ENCODE data around the gene MEDAG. TPM values are rescaled to one million over a fixed set of nuclear protein-coding genes. Genes with fewer than 3 reads are reported as not detected.

MEDAG gene
- polyA plus RNA-seq, 1 of the 3 experiments (the other 2 are of a cell fraction): not detected

- H3K9me3 ChIP-seq: no peaks in the 10 kb centered on the region
- H3K36me3 ChIP-seq (replicated peaks in 1 of 2; ENCODE audit: control insufficient read depth in 1 of 2, insufficient read depth in 2 of 2, low read length in 1 of 2): no peaks in the 10 kb centered on the region
- POLR2A ChIA-PET: no interaction called here
- no peaks in the 10 kb centered on the region for H3K79me2 ChIP-seq (ENCODE audit: insufficient read depth)
- H3K9ac ChIP-seq: no peak overlapping the region
- no peaks in the 10 kb centered on the region for H3K27me3 ChIP-seq (ENCODE audit: insufficient read depth)
- H3K27ac ChIP-seq (ENCODE audit: low read depth in 2 of 2, low read length in 1 of 2): no peak overlapping the region
- H3K4me1 ChIP-seq (ENCODE audit: control insufficient read depth in 1 of 2, insufficient read depth in 2 of 2, low read depth in 1 of 2, low read length in 1 of 2): peaks cover 0 to 14% of the 10 kb centered on the region in 2 experiments; a peak in 1 of 4 replicates
- H3K4me3 ChIP-seq (ENCODE audit: low read depth in 2 of 2, low read length in 1 of 2): no peak overlapping the region
- H2AFZ ChIP-seq (ENCODE audit: low read depth): no peak overlapping the region
- H3F3A ChIP-seq (replicated peaks; ENCODE audit: insufficient read depth): no peaks in the 10 kb centered on the region
- CTCF ChIA-PET: interaction anchor here (0.9 to 2.7 kb wide), 3 partner anchors 8 to 76 kb away, joined by 3 to 22 read pairs (median 5); no protein-coding TSS in a partner anchor
- 70% methylated on average over 2 of the region's 2 CpGs for WGBS (ENCODE audit: low lambda C conversion rate)
- H4K20me1 ChIP-seq (ENCODE audit: insufficient read depth): no peaks in the 10 kb centered on the region
- no peak for TF ChIP-seq MXI1 (IDR thresholded peaks at IDR 0.05; ENCODE audit: low read depth, low read length)
- no peak for TF ChIP-seq EZH2phosphoT487 (IDR thresholded peaks at IDR 0.05; ENCODE audit: borderline replicate concordance, low read depth)
- no peak for TF ChIP-seq GATA2 (CRISPR knock-in tag; IDR thresholded peaks at IDR 0.05)
- no peak for TF ChIP-seq TAF1 (IDR thresholded peaks at IDR 0.05; ENCODE audit: borderline replicate concordance, low read depth, low read length)
- TF ChIP-seq IRF3 (IDR thresholded peaks at IDR 0.05; ENCODE audit: low read depth, low read length): no peak
- no peaks in the 10 kb centered on the region for H3K9me2 ChIP-seq
- no peak for DNase-seq
- H3K4me2 ChIP-seq: no peak overlapping the region
Observed at GRCh38 chr13:30968846-30969245, 62.8 kb downstream of the MEDAG start.

DNA sequence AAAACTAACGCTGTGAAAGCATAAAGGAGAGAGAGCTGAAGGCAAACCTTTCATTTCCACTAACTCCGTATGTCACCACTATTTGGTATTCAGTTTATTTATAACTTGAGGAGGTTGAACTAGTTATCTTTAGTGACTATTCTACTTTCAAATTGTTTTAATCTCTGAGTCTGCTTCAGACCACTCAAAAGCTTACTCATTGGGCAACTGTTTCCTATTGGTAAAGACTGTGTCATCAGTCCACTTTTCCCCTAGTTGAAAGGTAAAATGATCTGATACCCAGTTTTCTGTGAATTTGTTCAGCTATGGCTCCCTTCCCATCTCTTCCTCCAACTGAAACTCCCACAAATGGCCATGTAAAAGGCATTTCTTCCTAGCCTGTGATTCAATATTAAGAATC, 65.5 kb downstream of the MEDAG start:
- DNase-seq: no peak
- WGBS (ENCODE audit: low lambda C conversion rate): 42% methylated on average over 2 of the region's 2 CpGs

More for the DNA sequence above, 65.5 kb downstream of the MEDAG start:
- Histone ChIP-seq H2AFZ (ENCODE audit: low read depth) (no peak overlapping the region), H3K4me3 (ENCODE audit: low read depth in 2 of 2, low read length in 1 of 2) (no peak overlapping the region), H3K9me3 (no peaks in the 10 kb centered on the region), H3K36me3 (replicated peaks in 1 of 2; ENCODE audit: control insufficient read depth in 1 of 2, insufficient read depth in 2 of 2, low read length in 1 of 2) (no peaks in the 10 kb centered on the region), H3K27me3 (ENCODE audit: insufficient read depth) (no peaks in the 10 kb centered on the region), H3K9me2 (no peaks in the 10 kb centered on the region), H3K9ac (no peak overlapping the region), H3F3A (replicated peaks; ENCODE audit: insufficient read depth) (no peaks in the 10 kb centered on the region), H3K27ac (ENCODE audit: low read depth in 2 of 2, low read length in 1 of 2) (0 out of 4 replicates have a peak overlapping the region, but pooled peaks of 1 of the 2 experiments have one; percentile 6), H3K79me2 (ENCODE audit: insufficient read depth) (no peaks in the 10 kb centered on the region), H3K4me1 (ENCODE audit: control insufficient read depth in 1 of 2, insufficient read depth in 2 of 2, low read depth in 1 of 2, low read length in 1 of 2) (peaks cover 0 to 14% of the 10 kb centered on the region in 2 experiments; a peak in 1 of 4 replicates), H4K20me1 (ENCODE audit: insufficient read depth) (no peaks in the 10 kb centered on the region), H3K4me2 (peak overlapping the region; percentile 1; the same call in 1 of the 2 replicates)
- TF ChIP-seq EP300 (IDR thresholded peaks at IDR 0.05; ENCODE audit: borderline replicate concordance in 1 of 2, low read depth in 1 of 2, low read length in 1 of 2): no peak
- TF ChIP-seq MAX (IDR thresholded peaks at IDR 0.05; ENCODE audit: low read depth): no peak
- TF ChIP-seq GATA2 (CRISPR knock-in tag; IDR thresholded peaks at IDR 0.05): no peak
- no peak for TF ChIP-seq TEAD4 (IDR thresholded peaks at IDR 0.05; ENCODE audit: borderline replicate concordance, insufficient read depth)
- no peak for TF ChIP-seq RAD21 (IDR thresholded peaks at IDR 0.05; ENCODE audit: low read length)
- no peak for TF ChIP-seq IRF3 (IDR thresholded peaks at IDR 0.05; ENCODE audit: low read depth, low read length)
- TF ChIP-seq POLR2AphosphoS5 (IDR thresholded peaks at IDR 0.05; ENCODE audit: low read depth, low read length): no peak
- no peak for TF ChIP-seq SMC3 (IDR thresholded peaks at IDR 0.05; ENCODE audit: low read depth, low read length)
- TF ChIP-seq, protein P1, sequence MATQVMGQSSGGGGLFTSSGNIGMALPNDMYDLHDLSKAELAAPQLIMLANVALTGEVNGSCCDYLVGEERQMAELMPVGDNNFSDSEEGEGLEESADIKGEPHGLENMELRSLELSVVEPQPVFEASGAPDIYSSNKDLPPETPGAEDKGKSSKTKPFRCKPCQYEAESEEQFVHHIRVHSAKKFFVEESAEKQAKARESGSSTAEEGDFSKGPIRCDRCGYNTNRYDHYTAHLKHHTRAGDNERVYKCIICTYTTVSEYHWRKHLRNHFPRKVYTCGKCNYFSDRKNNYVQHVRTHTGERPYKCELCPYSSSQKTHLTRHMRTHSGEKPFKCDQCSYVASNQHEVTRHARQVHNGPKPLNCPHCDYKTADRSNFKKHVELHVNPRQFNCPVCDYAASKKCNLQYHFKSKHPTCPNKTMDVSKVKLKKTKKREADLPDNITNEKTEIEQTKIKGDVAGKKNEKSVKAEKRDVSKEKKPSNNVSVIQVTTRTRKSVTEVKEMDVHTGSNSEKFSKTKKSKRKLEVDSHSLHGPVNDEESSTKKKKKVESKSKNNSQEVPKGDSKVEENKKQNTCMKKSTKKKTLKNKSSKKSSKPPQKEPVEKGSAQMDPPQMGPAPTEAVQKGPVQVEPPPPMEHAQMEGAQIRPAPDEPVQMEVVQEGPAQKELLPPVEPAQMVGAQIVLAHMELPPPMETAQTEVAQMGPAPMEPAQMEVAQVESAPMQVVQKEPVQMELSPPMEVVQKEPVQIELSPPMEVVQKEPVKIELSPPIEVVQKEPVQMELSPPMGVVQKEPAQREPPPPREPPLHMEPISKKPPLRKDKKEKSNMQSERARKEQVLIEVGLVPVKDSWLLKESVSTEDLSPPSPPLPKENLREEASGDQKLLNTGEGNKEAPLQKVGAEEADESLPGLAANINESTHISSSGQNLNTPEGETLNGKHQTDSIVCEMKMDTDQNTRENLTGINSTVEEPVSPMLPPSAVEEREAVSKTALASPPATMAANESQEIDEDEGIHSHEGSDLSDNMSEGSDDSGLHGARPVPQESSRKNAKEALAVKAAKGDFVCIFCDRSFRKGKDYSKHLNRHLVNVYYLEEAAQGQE (IDR thresholded peaks at IDR 0.05; ENCODE audit: low read depth, low read length): no peak
- no peak for TF ChIP-seq USF1 (IDR thresholded peaks at IDR 0.05; ENCODE audit: borderline replicate concordance, low read depth)
- TF ChIP-seq MXI1 (IDR thresholded peaks at IDR 0.05; ENCODE audit: low read depth, low read length): no peak
- TF ChIP-seq FOXM1 (IDR thresholded peaks at IDR 0.05; ENCODE audit: low read depth): no peak
- no peak for TF ChIP-seq GABPA (IDR thresholded peaks at IDR 0.05; ENCODE audit: low read depth)
- TF ChIP-seq, protein P2, sequence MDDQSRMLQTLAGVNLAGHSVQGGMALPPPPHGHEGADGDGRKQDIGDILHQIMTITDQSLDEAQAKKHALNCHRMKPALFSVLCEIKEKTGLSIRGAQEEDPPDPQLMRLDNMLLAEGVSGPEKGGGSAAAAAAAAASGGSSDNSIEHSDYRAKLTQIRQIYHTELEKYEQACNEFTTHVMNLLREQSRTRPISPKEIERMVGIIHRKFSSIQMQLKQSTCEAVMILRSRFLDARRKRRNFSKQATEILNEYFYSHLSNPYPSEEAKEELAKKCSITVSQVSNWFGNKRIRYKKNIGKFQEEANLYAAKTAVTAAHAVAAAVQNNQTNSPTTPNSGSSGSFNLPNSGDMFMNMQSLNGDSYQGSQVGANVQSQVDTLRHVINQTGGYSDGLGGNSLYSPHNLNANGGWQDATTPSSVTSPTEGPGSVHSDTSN (IDR thresholded peaks at IDR 0.05): no peak
- no peak for TF ChIP-seq RFX5 (IDR thresholded peaks at IDR 0.05; ENCODE audit: low read length)
- ChIA-PET CTCF (interaction anchor here (0.8 to 1.6 kb wide), 3 partner anchors 42 to 104 kb away, joined by 4 to 5 read pairs (median 5); no protein-coding TSS in a partner anchor), POLR2A (no interaction called here)
